Esophagus muscularis mucosa (tissue), 4 donors: Measurements from ENCODE around the gene PLEKHG3. TPM values are rescaled to one million over a fixed set of nuclear protein-coding genes. Genes with fewer than 3 reads are reported as not detected.

Experiments
- DNase-seq: peaks from one replicate; pipeline ENCODE4 v3.0.0-alpha.2; 2017; ENCODE audit errors: extremely low spot score
- H3K27ac ChIP-seq, 4 donors: fragments of 200-600 bp; sonication (generic); replicated peaks in 1 of 4; 1 replicate in 3 of 4; 2 replicates in 1 of 4; pipeline ENCODE4 v1.5.1; 2016 to 2019; ENCODE audit warnings: mild to moderate bottlenecking in 1 of 4
- H3K27me3 ChIP-seq, 4 donors: fragments of 200-600 bp; sonication (generic); one replicate each; pipeline versions ENCODE4 v1.5.1 to v1.6.0; 2016 to 2019
- H3K36me3 ChIP-seq, 4 donors: fragments of 200-600 bp; sonication (generic); one replicate each; pipeline ENCODE4 v1.5.1; 2016 to 2019
- H3K4me1 ChIP-seq, 4 donors: fragments of 200-600 bp; sonication (generic); one replicate each; pipeline ENCODE4 v1.5.1; 2016 to 2019
- H3K4me3 ChIP-seq, 4 donors: fragments of 200-600 bp; sonication (generic); 1 replicate in 2 of 4; 2 replicates in 2 of 4; pipeline ENCODE4 v1.5.1; 2016 to 2019; ENCODE audit warnings: mild to moderate bottlenecking in 4 of 4, moderate library complexity in 1 of 4
- H3K9me3 ChIP-seq, 4 donors: fragments of 200-600 bp; sonication (generic); 1 replicate in 3 of 4; 2 replicates in 1 of 4; pipeline ENCODE4 v1.5.1; 2016 to 2019
- EP300 ChIP-seq: sonication (generic); formaldehyde crosslinking; IDR thresholded peaks from one replicate; pipeline ENCODE4 v1.6.1; 2017; ENCODE audit warnings: antibody characterized with exemption
- POLR2A ChIP-seq: fragments of 450-650 bp; IDR thresholded peaks from one replicate; pipeline ENCODE4 v1.6.1; 2017; ENCODE audit warnings: antibody characterized with exemption, moderate library complexity, mild to moderate bottlenecking, low read depth
- POLR2AphosphoS5 ChIP-seq, 2 donors: sonication (generic); formaldehyde crosslinking; IDR thresholded peaks; one replicate each; pipeline ENCODE4 v1.6.1; 2017; ENCODE audit warnings: antibody characterized with exemption in 2 of 2
- WGBS: methylation state at CpG from one replicate; pipeline ENCODE4 v1.1.5; 2018; 5-methylcytosine and 5-hydroxymethylcytosine counted together
- intact Hi-C: fragments of 100-400 bp; cut with DNase I; formaldehyde crosslinking; loops from one replicate; pipeline ENCODE4 v1.15.1; 2023
- total RNA-seq, 4 donors: library from RNA; depleted of rRNA; stranded (reverse); fragments of >200 nt; gene quantifications; one replicate each; pipeline versions ENCODE4 v1.1.0 to v1.2.1, GENCODE V29; 2016
- TF ChIP-seq, protein P1 (sequence below), 3 experiments: fragments of 200-600 bp in 2 of 3; fragments of 450-650 bp in 1 of 3; sonication (generic) in 2 of 3; IDR thresholded peaks; one replicate each; pipeline ENCODE4 v1.5.1; 2017 to 2019; ENCODE audit warnings: antibody characterized with exemption in 3 of 3, mild to moderate bottlenecking in 2 of 3, moderate library complexity in 1 of 3

PLEKHG3 gene
- total RNA-seq, 4 donors from 2014 or later = 21.7 to 66.7 (median 35.1) TPM

- no peak overlapping the region for H3K27ac ChIP-seq
- H3K4me1 ChIP-seq = peaks cover under 1 to 22% (median 18%) of the 10 kb centered on the region in 4 donors
- TF ChIP-seq POLR2AphosphoS5 (IDR thresholded peaks at IDR 0.05) = no peak
- TF ChIP-seq EP300 = no peak
- TF ChIP-seq, protein P1, sequence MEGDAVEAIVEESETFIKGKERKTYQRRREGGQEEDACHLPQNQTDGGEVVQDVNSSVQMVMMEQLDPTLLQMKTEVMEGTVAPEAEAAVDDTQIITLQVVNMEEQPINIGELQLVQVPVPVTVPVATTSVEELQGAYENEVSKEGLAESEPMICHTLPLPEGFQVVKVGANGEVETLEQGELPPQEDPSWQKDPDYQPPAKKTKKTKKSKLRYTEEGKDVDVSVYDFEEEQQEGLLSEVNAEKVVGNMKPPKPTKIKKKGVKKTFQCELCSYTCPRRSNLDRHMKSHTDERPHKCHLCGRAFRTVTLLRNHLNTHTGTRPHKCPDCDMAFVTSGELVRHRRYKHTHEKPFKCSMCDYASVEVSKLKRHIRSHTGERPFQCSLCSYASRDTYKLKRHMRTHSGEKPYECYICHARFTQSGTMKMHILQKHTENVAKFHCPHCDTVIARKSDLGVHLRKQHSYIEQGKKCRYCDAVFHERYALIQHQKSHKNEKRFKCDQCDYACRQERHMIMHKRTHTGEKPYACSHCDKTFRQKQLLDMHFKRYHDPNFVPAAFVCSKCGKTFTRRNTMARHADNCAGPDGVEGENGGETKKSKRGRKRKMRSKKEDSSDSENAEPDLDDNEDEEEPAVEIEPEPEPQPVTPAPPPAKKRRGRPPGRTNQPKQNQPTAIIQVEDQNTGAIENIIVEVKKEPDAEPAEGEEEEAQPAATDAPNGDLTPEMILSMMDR (IDR thresholded peaks at IDR 0.05) = no peak
- H3K4me3 ChIP-seq = no peak overlapping the region
- no peaks in the 10 kb centered on the region for H3K27me3 ChIP-seq
- DNase-seq = no peak
- WGBS = 91% methylated on average over 5 of the region's 5 CpGs
- intact Hi-C loops = no loop called here
- no peaks in the 10 kb centered on the region for H3K9me3 ChIP-seq
- H3K36me3 ChIP-seq = no peaks in the 10 kb centered on the region
These were observed 44.9 kb upstream of the PLEKHG3 start for GRCh38 chr14:64659366-64659765.

DNA sequence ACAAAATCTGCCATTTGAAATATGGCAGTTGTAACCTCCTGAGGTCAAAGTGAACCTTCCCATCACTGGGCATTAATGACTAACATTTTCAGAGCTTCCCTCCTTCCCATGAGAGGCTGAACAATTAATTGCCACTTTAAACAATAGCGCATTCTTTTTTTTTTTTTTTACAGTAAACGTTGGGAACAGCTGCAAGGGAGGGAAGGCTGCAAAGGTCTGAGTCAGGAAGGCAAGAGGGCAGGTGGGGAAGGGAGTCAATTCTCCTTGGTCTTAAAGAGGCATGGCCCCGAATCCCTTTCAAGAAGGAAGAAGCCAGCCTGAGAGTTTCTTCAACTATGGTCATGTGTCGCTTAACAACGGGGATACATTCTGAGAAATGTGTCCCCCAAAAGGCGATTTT is 41.0 kb upstream of the PLEKHG3 start:
- H3K4me1 ChIP-seq = peaks cover 0 to 10% (median 0%) of the 10 kb centered on the region in 4 donors
- no peak overlapping the region for H3K4me3 ChIP-seq
- H3K36me3 ChIP-seq = no peaks in the 10 kb centered on the region
- H3K27ac ChIP-seq = no peak overlapping the region
- no peaks in the 10 kb centered on the region for H3K9me3 ChIP-seq
- no peaks in the 10 kb centered on the region for H3K27me3 ChIP-seq
- intact Hi-C loops = loop anchor here (10.0 kb wide), 1 partner anchor 242 kb away; no protein-coding TSS in a partner anchor
- WGBS = 76% methylated on average over 6 of the region's 6 CpGs
- no peak for DNase-seq
- TF ChIP-seq, protein P1 (IDR thresholded peaks at IDR 0.05) = no peak
- TF ChIP-seq POLR2A (no peak), POLR2AphosphoS5 (IDR thresholded peaks at IDR 0.05) (no peak), EP300 (no peak)

- Histone ChIP-seq H3K36me3 (no peaks in the 10 kb centered on the region), H3K4me3 (no peak overlapping the region), H3K9me3 (no peaks in the 10 kb centered on the region), H3K27ac (no peak overlapping the region), H3K4me1 (peaks cover 0 to 5% (median 2%) of the 10 kb centered on the region in 4 donors), H3K27me3 (no peaks in the 10 kb centered on the region)
- intact Hi-C loops = loop anchor here (5.0 kb wide), 1 partner anchor 76 kb away; no protein-coding TSS in a partner anchor
- DNase-seq = no peak
- TF ChIP-seq, protein P1 (IDR thresholded peaks at IDR 0.05) = peak; percentile 66 to 80 (median 75)
- TF ChIP-seq POLR2AphosphoS5 (IDR thresholded peaks at IDR 0.05) (no peak), POLR2A (no peak), EP300 (no peak)
- 18% methylated on average over 3 of the region's 3 CpGs for WGBS
These were observed 32.6 kb upstream of the PLEKHG3 start for GRCh38 chr14:64671591-64671990.

DNA sequence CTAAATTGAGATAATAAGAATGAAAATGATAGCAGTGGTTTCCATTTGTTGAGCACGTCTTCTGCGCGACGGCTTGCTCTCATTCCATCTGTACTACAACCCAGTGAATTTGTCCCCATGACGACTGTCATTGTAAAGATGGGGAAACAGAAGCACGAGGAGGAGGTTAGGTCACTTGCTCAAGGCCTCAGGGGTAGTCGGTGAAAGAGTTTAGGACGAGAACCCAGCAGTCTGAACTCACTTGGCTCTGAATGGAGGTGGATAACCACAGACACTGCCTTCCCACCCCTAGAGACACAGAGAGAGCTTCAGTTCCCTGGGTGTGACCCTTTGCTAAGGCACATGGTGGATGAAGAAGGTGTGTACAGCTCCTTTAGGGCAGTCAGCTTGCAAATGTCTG is 30.9 kb upstream of the PLEKHG3 start:
- H3K9me3 ChIP-seq = no peaks in the 10 kb centered on the region
- H3K27ac ChIP-seq = no peak overlapping the region
- intact Hi-C loops = loop anchor here (5.0 kb wide), 1 partner anchor 74 kb away; no protein-coding TSS in a partner anchor
- H3K36me3 ChIP-seq = no peaks in the 10 kb centered on the region
- H3K4me3 ChIP-seq = no peak overlapping the region
- DNase-seq = no peak
- H3K27me3 ChIP-seq = no peaks in the 10 kb centered on the region
- peaks cover 0 to 4% (median 0%) of the 10 kb centered on the region in 4 donors for H3K4me1 ChIP-seq
- TF ChIP-seq, protein P1 (IDR thresholded peaks at IDR 0.05) = no peak
- TF ChIP-seq POLR2A (no peak), POLR2AphosphoS5 (IDR thresholded peaks at IDR 0.05) (no peak), EP300 (no peak)
- WGBS = 93% methylated on average over 8 of the region's 8 CpGs

DNA sequence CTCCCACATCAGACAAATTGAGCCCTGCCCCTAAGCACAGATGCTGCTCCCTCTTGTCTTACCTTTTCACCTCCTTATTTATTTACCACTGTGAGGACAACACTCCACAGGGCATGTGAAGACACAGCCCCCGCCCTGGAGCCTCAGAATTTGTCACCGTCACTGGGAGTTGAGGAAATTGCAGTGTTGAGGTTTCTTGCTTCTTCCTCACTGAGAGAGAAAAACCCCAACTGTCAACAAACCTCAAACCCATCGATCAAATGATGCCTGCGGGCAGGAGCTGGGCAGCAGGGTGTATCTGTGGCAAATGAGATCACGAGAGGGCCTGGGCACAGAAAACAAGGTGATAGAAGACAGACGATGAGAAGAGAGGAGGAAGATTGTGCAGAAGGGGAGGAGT is 30.5 kb upstream of the PLEKHG3 start:
- Histone ChIP-seq H3K4me1 (peaks cover 0 to 4% (median 0%) of the 10 kb centered on the region in 4 donors), H3K9me3 (no peaks in the 10 kb centered on the region), H3K36me3 (no peaks in the 10 kb centered on the region), H3K4me3 (no peak overlapping the region), H3K27ac (no peak overlapping the region), H3K27me3 (no peaks in the 10 kb centered on the region)
- TF ChIP-seq EP300 (no peak), POLR2A (no peak), POLR2AphosphoS5 (IDR thresholded peaks at IDR 0.05) (no peak)
- TF ChIP-seq, protein P1 (IDR thresholded peaks at IDR 0.05) = no peak
- 74% methylated on average over 6 of the region's 6 CpGs for WGBS
- intact Hi-C loops = loop anchor here (5.0 kb wide), 1 partner anchor 74 kb away; no protein-coding TSS in a partner anchor
- DNase-seq = no peak
